Measurements from ENCODE around the gene LRCH1.

LRCH1 gene

DNA sequence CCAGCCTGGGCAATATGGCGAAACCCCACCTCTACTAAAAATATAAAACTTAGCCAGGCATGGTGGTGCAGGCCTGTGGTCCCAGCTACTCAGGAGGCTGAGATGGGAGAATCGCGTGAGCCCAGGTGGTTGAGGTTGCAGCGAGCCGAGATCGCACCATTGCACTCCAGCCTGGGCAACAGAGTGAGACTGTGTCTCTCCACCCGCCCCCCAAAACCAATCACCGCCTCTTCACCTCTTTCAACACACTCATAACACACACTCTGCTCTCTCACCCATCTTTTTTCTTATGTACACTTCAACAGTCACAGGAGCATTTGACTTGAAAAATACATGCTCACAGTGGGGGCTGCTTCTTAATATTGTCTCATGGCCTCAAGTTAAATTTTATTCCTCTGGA is 167.2 kb downstream of the LRCH1 start:
- CTCF ChIA-PET = interaction anchor here (0.7 to 17.1 kb wide), 20 partner anchors 11 to 327 kb away, joined by 3 to 188 read pairs (median 10); partner anchors contain the start of gene LRCH1
- no peak for DNase-seq (ENCODE audit: low read depth, low spot score)
- no peak overlapping the region for H3K4me3 ChIP-seq (ENCODE audit: low read depth, low read length)
- TF ChIP-seq CTCF (IDR thresholded peaks at IDR 0.05; ENCODE audit: insufficient read depth, low read length, missing control alignments) = no peak
- POLR2A ChIA-PET = no interaction called here

GRCh38 chr13:46721054-46721453 is 168.1 kb downstream of the LRCH1 start:
- ChIA-PET CTCF (interaction anchor here (1.0 to 17.1 kb wide), 31 partner anchors 10 to 376 kb away, joined by 3 to 188 read pairs (median 6); partner anchors contain the start of gene LRCH1), POLR2A (interaction anchor here (1.0 kb wide), 1 partner anchor 169 kb away, joined by 3 read pairs; no protein-coding TSS in a partner anchor)
- no peak for DNase-seq (ENCODE audit: low read depth, low spot score)
- TF ChIP-seq CTCF (IDR thresholded peaks at IDR 0.05; ENCODE audit: insufficient read depth, low read length, missing control alignments) = peak; percentile 49
- H3K4me3 ChIP-seq (ENCODE audit: low read depth, low read length) = no peak overlapping the region

DNA sequence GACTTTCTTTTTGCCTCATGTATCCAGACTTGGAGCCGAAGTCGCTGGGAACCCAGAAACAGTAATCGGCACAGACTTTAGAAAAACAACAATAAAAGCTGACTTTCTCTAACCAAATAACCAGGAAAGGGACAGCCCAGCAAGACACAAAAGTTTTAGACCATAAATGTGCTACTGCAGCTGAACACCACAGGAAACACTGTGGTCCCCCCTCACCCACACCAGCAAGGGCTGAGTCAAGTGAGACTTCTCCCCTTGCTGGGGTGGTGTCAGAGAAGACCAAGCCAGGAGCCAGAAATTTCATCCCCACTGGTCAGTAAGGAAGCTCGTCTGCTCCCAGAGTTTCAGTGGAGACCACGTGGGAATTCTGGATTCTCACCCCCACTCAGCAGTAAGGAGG is 173.4 kb downstream of the LRCH1 start:
- TF ChIP-seq CTCF (IDR thresholded peaks at IDR 0.05; ENCODE audit: insufficient read depth, low read length, missing control alignments) = no peak
- ChIA-PET CTCF (interaction anchor here (0.9 to 2.9 kb wide), 5 partner anchors 10 to 235 kb away, joined by 3 to 15 read pairs (median 4); no protein-coding TSS in a partner anchor), POLR2A (no interaction called here)
- no peak overlapping the region for H3K4me3 ChIP-seq (ENCODE audit: low read depth, low read length)
- DNase-seq (ENCODE audit: low read depth, low spot score) = no peak

- DNase-seq (ENCODE audit: low read depth, low spot score) = no peak
- ChIA-PET CTCF (interaction anchor here (0.7 to 2.8 kb wide), 3 partner anchors 15 to 239 kb away, joined by 3 to 12 read pairs (median 3); no protein-coding TSS in a partner anchor), POLR2A (no interaction called here)
- no peak for TF ChIP-seq CTCF (IDR thresholded peaks at IDR 0.05; ENCODE audit: insufficient read depth, low read length, missing control alignments)
- no peak overlapping the region for H3K4me3 ChIP-seq (ENCODE audit: low read depth, low read length)
Observed at GRCh38 chr13:46728777-46729176, 175.8 kb downstream of the LRCH1 start.

GRCh38 chr13:46731535-46731934 is 178.6 kb downstream of the LRCH1 start:
- no peak overlapping the region for H3K4me3 ChIP-seq (ENCODE audit: low read depth, low read length)
- ChIA-PET CTCF (interaction anchor here (1.9 to 2.7 kb wide), 2 partner anchors 10 to 180 kb away, joined by 5 to 14 read pairs; no protein-coding TSS in a partner anchor), POLR2A (no interaction called here)
- no peak for TF ChIP-seq CTCF (IDR thresholded peaks at IDR 0.05; ENCODE audit: insufficient read depth, low read length, missing control alignments)
- no peak for DNase-seq (ENCODE audit: low read depth, low spot score)

DNA sequence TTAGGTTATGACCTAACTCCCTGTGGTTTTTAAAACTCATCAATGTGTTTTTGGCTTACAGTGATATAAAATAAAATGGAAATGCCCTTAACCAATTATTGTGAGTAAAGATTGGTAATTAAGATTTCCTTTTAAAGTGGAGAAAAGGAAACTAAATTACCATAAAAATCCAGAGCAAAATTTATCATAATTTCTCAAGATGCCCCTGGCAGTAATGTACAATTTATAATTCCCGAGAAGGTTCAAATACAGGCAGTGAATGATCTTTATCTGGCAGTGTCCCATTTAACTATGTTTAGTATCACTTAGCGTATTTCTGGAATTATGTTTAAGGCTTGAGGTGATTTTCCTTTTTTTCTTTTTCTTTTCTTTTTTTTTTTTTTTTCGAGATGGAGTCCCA is 182.5 kb downstream of the LRCH1 start:
- H3K4me3 ChIP-seq (ENCODE audit: low read depth, low read length) = no peak overlapping the region
- no peak for DNase-seq (ENCODE audit: low read depth, low spot score)
- CTCF ChIA-PET = interaction anchor here (1.4 to 2.6 kb wide), 2 partner anchors 15 to 184 kb away, joined by 6 to 9 read pairs; no protein-coding TSS in a partner anchor
- no peak for TF ChIP-seq CTCF (IDR thresholded peaks at IDR 0.05; ENCODE audit: insufficient read depth, low read length, missing control alignments)
- POLR2A ChIA-PET = no interaction called here

Data from AG04449 (cell line).